Suprapubic skin (tissue), 4 donors: ENCODE results near the gene GTF2IRD2.
"Not testable (repeated sequence)": the region's sequence is repeated elsewhere in the genome, so short reads cannot be mapped to it uniquely, and the experiment has no call there.

Experiments
- EP300 ChIP-seq: sonication (generic); formaldehyde crosslinking; IDR thresholded peaks from one replicate; pipeline ENCODE4 v1.6.1; 2017; ENCODE audit warnings: antibody characterized with exemption
- POLR2A ChIP-seq, 2 donors: fragments of 450-650 bp; IDR thresholded peaks; one replicate each; pipeline ENCODE4 v1.6.1; 2017; ENCODE audit warnings: antibody characterized with exemption in 2 of 2, mild to moderate bottlenecking in 2 of 2, moderate library complexity in 2 of 2
- POLR2AphosphoS5 ChIP-seq, 3 donors: sonication (generic); formaldehyde crosslinking; IDR thresholded peaks; one replicate each; pipeline ENCODE4 v1.6.1; 2017; ENCODE audit warnings: antibody characterized with exemption in 3 of 3
- TF ChIP-seq, protein P1 (sequence below), 2 donors: fragments of 200-600 bp in 1 of 2; fragments of 450-650 bp in 1 of 2; sonication (generic) in 1 of 2; IDR thresholded peaks; one replicate each; pipeline ENCODE4 v1.5.1; 2016 to 2019; ENCODE audit warnings: antibody characterized with exemption in 2 of 2, mild to moderate bottlenecking in 1 of 2, moderate library complexity in 1 of 2

DNA sequence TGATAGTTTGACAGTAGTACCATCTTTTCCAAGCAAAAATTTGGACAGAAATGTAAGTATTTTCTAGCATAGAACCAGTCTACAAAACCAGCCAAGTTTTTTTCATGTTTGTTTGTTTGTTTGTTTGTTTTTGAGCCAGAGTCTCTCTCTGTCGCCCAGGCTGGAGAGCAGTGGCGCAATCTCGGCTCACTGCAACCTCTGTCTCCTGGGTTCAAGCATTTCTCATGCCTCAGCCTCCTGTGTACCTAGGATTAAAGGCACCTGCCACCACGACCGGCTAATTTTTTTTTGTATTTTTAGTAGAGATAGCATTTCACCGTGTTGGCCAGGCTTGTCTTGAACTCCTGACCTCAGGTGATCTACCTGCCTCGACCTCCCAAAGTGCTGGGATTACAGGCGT lies 14.4 kb upstream of the GTF2IRD2 start:
- not testable (repeated sequence) for TF ChIP-seq POLR2A (IDR thresholded peaks at IDR 0.05); EP300; POLR2AphosphoS5 (IDR thresholded peaks at IDR 0.05)
- TF ChIP-seq, protein P1, sequence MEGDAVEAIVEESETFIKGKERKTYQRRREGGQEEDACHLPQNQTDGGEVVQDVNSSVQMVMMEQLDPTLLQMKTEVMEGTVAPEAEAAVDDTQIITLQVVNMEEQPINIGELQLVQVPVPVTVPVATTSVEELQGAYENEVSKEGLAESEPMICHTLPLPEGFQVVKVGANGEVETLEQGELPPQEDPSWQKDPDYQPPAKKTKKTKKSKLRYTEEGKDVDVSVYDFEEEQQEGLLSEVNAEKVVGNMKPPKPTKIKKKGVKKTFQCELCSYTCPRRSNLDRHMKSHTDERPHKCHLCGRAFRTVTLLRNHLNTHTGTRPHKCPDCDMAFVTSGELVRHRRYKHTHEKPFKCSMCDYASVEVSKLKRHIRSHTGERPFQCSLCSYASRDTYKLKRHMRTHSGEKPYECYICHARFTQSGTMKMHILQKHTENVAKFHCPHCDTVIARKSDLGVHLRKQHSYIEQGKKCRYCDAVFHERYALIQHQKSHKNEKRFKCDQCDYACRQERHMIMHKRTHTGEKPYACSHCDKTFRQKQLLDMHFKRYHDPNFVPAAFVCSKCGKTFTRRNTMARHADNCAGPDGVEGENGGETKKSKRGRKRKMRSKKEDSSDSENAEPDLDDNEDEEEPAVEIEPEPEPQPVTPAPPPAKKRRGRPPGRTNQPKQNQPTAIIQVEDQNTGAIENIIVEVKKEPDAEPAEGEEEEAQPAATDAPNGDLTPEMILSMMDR (IDR thresholded peaks at IDR 0.05): not testable (repeated sequence)
